Limb (tissue), 2 donors: ENCODE results near the gene KIAA0930.

Experiments used
- DNase-seq, 2 donors: peaks; one replicate each; pipeline ENCODE4 v3.0.0-alpha.2; 2016; ENCODE audit errors: extremely low spot score in 2 of 2

The KIAA0930 gene

DNA sequence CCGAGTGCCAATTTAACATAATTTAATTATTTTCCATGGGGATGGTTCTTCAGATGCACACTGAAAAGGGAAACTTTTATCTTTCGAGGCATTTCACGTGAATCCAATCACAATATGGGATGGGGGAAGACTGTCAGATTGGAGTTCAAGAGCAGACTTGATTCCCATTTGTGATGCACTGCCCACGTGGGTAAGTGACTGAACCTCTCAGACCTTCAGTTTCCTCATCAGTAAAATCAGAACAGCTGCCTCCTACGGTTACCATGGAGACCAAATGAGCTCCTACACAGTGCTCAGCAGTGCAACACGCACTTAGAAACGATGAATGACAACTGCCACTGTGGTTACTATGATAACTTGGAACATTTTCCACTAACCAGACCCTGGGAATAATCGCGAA is 21.7 kb downstream of the KIAA0930 start:
- DNase-seq, result no peak

DNA sequence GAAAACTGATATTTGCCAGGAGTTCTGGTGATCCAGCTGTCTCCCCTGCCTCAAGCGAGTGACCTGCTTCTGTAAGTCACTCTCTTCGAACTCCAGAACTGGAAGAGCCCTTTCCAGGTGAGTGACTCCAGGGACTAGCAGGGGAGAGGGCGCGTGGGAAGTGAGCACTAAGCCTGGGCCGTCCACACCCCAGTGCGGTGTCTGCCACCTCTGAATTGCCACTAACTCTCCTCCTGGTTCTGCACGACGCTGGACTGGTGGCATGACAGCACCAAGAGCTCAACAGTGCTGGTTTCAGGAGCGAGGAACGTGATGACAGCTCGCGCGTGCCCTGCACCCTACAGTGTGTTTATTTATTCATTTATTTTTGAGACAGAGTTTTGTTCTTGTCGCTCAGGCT is 22.9 kb downstream of the KIAA0930 start:
- no peak for DNase-seq

DNA sequence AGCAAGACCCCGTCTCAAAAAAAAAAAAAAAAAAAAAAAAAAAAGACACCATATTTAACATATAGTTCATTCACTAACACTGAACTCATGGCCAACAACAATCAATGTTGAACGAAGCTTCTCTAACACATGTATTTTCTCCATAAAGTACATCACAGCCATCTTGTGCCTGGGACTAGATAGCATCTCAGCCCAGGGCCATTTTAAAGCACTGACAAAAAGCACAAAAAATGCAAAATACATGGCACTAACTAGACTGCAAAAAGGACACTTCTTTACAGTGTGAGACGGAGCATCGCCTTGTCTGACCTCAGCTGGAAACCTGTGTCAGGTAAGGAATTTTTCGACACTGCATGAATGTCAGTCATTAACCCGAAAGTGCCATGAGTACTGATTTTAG is 23.3 kb downstream of the KIAA0930 start:
- DNase-seq, result no peak

DNA sequence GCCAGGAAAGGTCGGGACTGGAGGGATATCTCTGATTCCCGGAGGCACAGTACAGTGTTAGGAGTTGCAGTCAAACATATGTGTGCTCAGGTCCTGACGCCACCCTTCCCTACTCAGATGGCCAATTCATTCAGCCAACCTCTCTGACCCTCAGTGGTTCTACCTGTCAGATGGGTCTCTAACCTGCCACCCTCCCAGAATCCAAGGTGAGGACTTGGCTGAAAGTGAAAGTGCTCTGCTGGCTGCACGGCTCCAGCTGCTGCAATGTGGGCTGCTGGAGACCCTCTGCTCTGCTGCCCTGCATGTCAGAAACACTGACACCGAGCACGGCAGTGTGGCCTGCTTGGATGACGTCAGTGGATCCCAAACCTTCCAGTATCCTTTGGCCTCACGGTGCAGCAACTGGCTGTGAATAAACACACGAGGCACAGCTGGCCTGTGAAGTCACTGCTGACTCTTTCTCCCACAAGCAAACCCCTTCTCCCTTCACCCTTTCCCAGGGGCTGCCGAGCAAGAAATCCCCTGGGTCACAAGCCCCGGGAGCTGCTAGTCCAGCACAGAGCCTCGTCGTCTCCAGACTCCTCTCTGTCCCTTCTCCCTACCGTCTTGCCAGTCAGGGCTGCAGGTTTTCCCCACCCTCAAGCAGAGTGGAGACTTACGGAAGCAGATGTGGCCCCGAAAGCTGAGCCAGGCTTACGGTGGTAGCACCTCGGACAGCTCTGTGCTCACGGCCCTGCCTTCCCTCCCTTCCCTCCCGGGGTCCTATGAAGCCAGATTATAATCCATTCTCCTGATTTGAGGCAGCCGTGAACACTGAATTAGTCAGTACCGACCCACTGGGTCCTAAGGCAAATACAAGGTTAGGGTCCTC is 24.3 kb downstream of the KIAA0930 start:
- no peak for DNase-seq

DNA sequence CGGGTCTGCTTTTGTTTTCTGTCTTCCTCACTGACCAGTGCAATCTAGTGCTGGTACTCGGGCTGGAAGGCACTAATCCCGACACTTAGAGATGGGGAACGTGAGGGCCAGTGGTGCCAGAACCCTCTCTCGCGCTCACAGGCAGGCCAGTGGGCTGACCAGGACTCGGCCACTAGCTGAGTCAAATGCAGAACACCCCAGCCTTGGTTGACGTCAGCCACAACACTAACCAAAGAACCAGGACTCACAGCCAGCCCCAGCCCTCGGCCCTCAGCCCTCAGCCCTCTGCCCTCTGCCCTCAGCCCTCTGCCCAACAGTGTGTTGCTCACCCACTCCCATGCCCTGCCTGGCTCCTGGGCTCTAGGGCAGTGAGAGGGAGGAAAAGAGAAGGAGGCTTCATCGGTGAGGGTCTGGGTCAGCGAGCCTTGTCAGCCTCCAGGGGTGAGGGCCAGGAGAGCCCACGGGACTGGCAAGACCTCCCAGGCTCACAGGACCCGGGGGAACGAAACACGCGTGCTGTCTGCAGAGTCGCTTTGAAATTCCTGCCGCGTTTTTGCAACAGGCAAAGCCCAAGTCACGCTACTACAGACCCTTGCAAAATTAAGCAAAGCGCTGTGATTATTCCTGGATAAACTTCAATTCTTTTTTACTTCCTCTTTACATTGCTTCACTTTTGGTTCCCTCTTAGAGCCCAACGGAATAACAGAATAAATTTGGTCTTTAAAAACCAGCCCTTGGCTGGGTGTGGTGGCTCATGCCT is 27.5 kb downstream of the KIAA0930 start:
- DNase-seq, result peak in 1 of 2 donors; percentile 23

DNA sequence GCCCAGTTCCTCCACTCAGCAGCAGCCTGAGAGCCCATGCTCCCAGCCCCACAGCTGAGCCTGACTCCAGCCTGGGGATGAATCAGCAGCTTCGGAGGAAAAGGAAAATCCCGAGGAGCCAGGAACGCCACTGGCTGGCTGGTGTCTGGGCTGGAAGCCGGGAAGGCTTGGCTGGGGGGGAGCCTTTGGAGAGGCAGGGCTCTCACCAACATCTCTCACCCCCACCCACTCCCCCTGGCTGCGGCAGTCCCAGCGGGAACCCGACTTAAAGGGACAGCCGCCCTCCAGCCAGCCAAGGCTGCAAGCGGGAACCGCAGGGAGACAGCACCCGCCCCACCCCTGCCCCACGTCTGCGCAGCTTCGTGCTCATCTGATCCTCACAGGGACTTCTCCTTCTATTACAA is 28.4 kb downstream of the KIAA0930 start:
- DNase-seq, result peak; percentile 25 to 51

DNA sequence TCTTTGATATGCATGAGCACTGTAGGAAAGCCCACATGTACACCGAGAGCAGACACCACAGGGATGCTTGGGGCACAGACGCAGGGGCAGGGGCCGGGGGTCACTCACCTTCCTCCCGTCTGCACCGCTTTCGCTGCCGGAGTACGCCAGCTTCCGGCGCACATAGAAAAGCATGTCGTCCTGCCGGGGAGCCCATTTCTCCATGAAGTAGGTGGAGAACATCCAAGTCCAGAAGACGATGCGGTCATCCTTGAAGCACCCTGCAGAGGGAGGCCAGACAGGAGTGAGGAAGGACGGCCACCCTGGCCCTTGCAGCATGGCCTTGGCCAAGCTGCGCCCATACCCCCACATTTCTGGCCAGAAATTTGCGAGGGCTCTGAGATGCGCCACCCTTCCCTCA is 28.8 kb downstream of the KIAA0930 start:
- no peak for DNase-seq

DNA sequence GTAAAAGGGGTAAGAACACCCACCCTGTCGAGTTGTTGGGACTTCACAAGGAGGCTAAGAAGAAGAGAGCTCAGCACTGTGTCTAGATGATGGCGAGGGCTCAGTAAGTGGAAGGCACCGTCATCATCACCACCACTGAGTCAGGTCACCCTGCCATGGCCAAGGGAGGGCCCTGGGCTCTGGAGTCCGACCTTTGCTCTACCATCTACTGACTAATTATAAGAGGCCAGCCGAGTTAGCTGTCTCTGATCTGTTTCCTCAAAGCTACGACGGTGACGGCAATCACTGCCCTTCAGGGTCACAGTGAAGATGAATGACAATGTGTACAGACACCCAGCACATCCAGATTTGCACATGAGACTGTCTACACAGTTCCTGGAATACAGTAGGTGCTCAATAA is 29.3 kb downstream of the KIAA0930 start:
- no peak for DNase-seq

DNA sequence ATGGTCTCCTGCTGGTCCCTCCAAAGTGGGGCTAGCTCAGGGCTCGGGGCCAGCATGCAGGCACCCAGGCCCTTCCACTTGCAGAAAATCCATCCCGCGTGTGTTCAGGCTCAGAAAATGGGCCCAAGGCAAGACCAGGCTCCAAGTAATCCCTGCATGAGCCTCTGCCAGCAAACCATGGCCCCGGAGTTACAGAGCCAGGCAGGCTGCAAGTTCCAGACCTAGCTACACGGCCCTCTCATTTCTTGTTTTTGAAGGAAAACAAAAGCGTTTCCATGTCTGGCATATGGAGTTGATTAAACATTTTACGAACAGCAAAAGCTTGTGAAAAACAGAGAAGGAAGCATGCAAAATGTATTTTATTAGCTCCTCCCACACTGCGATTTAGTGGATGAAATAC is 29.7 kb downstream of the KIAA0930 start:
- DNase-seq, result peak; percentile 39 to 52

DNA sequence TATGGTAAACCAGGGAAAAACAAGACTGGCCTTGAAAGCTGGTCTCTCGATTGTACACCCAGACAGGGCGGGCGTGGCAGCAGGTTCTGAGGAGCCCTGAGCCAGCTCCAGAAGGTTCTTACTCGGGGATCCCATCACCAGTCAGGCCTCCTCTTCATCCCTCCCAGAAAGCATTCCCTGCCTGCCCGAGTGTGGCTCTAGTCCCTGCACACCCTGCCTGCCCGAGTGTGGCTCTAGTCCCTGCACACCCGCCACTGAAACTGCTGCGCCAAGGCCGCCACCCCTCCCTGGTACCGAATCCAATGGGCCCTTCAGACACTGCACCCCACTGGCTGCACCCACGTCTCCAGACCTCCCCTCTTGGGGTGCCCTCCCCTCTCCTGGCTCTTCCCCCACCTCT is 30.1 kb downstream of the KIAA0930 start:
- DNase-seq, result peak in 1 of 2 donors; percentile 34

DNA sequence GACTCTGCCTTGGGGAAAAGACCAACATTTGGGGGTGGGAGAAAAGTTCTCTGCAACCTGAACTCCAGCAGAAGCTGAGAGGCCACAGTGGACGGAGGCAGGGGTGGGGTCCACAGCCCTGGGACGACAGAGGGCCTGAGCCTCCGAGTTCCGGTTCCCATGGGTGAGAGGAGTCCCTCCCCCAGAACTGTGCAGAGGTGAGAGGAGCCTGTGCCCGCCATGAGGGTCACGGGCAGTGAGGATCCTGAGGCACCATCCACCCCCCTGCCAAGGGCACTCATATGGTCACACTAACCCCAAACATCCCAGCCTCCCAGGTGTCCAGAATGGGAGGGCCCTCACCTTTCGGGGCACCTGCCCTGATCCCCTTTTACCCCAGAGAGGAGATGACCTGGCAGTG is 30.5 kb downstream of the KIAA0930 start:
- DNase-seq, result no peak

DNA sequence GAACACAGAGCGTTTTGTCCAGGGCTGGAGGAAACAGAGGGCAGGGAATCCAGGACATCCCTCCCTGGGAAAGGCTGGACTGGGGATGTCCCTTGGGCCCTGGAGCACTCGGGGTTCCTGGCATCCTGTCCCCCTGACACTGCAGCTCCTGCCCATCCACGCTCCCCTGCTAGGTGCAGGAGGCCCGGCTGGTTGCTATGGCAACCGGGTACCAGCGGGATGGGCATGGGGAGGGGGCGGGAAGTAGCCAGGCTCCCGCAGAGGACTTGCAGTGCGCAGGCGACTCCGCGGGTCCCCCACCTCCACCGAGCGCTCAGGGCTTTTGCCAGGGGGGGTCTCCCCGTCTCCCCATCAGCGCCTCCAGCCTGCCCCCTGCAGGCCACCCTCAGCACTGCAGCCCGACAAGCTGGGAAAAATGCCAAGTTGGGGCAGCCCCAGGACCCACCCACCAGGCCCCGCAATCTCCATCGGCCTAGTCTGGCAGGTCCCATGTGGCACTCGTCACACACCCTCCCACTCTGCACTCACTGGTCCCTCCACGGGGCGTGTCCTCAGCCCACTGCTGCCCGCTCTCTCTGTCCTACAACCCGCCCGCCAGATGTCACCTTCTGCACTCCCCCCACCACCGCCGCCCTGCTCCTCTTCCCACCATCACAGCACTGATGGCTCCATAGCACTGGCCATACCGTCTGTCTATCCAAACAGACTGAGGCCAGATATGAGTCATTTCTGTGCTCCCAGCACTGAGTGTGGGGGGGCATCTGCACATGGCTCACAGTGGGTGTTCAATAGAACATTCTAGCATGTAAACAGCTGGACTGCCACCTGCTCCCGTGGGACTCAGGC is 31.5 kb downstream of the KIAA0930 start:
- DNase-seq, result peak in 1 of 2 donors; percentile 76

DNA sequence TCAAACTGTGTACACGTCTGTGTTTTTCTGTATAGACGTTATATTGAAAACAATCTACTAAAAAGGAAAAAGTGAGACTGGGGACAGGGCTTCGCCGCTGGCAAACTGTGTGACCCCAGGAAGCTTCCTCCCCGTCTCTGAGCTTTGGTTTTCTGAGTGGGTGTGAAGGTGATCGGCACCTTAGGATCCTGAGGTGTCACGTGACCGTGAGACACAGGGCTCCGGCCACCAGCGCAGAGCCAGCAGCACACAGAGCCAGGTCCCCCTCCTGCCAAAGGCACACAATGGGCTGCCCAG is 32.0 kb downstream of the KIAA0930 start:
- DNase-seq, result no peak

DNA sequence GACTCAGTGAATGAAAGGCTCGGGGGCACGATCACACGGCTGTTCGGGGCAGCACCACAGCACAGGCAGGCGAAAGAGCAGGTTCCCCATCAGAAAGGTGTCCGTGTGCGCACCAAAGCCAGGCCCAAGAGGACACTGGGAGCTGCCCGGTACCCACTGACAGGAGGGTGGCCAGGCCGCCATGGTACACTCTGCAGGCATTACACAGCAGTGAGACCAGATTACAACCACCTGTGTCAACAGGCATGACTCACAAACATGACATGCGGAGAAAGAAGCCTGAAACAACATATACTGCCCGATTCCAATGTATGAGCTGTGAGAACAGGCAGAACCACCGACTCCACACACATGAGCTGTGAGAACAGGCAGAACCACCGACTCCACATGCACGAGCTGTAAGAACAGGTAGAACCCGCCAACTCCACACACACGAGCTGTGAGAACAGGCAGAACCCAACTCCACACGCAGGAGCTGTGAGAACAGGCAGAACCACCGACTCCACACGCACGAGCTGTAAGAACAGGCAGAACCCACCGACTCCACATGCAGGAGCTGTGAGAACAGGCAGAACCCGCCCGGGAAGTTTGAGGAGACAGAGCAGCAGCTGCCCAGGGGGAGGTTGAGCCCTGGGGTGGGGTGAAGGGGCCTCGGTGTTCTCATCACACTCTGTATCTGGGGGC is 32.6 kb downstream of the KIAA0930 start:
- peak in 1 of 2 donors; percentile 42 for DNase-seq

DNA sequence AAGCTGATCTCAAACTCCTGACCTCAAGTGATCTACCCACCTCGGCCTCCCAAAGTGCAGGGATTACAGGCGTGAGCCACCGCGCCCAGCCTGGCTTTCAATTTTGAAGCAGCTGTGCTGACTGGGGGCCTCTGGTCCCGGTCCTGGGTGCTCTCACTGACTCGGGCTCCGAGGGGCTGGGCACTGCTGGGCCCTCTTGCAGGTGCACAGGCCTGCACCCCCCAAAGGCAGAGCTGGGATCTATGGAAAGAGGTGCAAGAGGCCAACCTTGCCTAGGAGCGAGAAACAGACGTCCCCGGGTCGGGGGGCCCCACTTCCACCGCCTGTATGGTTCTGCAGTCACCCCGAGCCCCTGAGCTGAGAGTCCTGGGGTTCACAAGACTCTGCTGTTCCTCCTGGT is 33.2 kb downstream of the KIAA0930 start:
- DNase-seq, result no peak

DNA sequence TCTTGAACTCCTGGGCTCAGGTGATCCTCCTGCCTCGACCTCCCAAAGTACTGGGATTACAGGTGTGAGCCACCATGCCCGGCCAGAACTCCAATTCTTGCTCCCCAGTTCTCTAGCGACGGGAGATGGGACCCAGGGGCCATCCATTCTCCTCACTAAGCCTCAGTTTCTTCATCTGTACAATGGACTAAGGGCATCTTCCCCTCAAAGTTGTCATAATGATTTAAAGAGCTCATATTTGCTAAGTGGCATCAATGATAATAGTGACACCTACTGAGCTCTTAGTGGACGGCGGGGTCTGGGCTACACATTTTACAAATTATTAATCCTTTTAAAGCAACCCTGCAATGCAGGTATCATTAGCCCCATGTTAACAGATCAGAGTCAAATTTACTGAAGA is 34.5 kb downstream of the KIAA0930 start:
- DNase-seq, result no peak

DNA sequence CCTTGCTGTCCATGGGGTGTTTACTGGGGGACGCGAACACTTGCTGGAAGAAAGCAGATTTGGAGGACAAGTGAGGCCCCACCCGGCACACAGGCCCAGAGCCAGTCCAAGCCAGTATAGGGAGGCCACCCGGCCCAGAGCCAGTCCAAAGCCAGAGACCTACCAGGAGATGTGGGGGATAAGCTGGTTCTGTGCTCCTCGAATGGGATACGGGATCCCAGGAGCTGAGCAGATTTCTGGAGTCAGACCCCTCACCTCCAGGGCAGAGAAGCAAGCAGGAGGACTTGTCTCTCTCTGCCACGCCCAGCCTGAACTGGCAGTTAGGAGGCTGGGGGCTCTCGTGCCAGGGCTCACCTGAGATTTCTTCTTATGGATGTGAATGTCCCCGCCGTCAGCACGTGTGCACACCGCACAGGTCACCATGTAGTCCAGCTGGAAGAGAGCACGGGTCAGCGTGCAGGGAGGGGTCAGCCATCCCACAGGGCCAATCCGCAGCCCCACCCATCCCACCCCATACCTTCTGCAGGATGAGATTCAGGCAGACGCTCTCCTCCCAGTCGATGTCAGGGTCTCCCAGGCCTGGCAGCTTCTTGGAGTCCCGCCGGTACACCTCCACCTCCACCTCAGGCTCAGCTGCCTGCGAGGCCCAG is 35.3 kb downstream of the KIAA0930 start:
- no peak for DNase-seq

DNA sequence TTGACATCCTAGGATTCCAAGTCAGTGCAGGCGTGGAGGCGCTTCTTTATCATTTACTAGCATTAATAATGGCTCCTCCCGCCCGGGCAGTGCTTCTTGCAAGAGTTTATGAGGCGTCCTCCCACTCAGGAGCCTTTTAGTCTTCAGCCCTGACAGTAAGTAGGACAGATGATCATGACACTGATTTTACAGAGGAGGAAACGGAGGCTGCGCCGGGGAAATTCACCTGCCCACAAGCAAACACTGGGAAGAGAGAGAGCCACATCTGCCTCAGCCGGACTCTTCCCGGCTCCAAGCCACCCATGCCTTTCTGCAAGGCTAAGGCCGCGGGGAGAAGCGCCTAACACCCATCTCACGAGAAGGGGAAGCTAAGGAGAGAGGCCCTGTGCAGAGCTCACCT is 35.9 kb downstream of the KIAA0930 start:
- DNase-seq, result no peak

DNA sequence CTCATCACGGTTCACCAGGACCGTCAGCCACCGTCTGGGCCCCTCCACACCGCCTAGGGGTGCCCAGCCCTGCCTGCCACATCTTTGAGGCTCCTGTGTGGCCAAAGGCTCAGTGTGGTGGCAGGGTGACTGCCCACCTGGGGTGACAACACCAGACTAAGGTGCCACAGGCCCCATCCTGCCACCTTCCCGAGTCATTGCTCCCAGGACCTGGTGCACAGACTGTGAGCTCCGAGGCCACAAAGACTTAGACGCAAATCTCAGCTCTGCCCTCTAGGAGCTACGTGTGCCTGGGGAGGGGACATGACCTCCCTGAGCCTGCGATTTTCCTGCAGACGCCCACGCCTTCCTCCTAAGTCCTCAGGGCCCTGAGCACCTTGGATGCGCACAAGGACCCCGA is 36.5 kb downstream of the KIAA0930 start:
- DNase-seq, result no peak

DNA sequence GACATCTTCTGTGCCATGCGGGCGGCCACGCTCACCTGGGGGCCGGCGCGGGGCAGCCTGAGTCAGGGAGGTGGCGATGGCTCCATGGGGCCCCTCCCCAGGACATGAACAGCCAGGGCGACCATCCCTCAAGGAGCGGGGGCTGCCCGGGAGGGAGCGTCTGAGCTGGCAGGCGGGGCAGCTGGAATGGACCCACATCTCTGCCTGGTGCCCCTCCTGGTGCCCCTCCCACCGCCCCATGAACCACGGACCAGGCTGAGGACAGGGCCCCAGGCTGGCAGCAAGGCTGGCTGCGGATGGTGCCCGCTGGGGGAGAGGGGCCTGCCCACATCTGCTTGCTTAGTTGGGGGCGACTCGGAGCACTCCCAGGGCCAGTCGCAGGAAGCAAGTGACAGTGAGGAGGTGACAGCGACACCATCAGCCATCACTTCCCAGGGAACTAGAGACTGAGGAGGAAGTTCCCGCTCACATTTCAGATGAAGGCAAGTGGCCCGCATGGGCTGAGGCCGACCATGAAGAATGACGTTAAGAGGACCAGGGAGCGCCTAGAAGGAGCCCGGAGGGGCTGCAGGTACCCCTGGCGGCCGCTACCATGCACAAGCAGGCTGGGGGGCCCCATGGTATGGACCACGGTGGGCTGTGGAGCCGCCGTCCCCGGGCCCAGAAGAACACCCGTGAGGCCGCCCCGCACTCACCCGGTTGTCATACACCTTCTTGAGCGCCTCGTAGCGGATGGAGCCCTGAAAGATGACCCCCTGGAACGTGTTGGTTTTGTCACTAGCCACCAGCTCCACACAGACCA is 37.3 kb downstream of the KIAA0930 start:
- DNase-seq, result no peak
